DND-41 (cell line): ENCODE data around the gene SAMD11.
"Not testable (repeated sequence)": the region's sequence is repeated elsewhere in the genome, so short reads cannot be mapped to it uniquely, and the experiment has no call there.

Experiments used
- CTCF ChIP-seq: IDR thresholded peaks from 2 replicates; pipeline ENCODE4 v1.5.1; 2012; ENCODE audit warnings: borderline replicate concordance, low read length, moderate library complexity, mild to moderate bottlenecking; ENCODE audit not compliant: poor library complexity, severe bottlenecking; ENCODE audit errors: extremely low read depth
- EZH2 ChIP-seq: IDR thresholded peaks from 3 replicates; pipeline ENCODE4 v1.6.1; 2012; ENCODE audit warnings: borderline replicate concordance, low read depth, mild to moderate bottlenecking, moderate library complexity, low read length, inconsistent platforms; ENCODE audit not compliant: severe bottlenecking

- TF ChIP-seq CTCF, EZH2: not testable (repeated sequence)
These were observed 25.8 kb upstream of the SAMD11 start for GRCh38 chr1:897951-898350.
